NCI-H128 (cell line): ENCODE measurements around the gene PMP22.

Experiments
- DNase-seq: peaks from one replicate; lab custom pipeline; 2025; ENCODE audit not compliant: unreplicated experiment; lab: John Stamatoyannopoulos, UW

PMP22 gene

GRCh38 chr17:15278380-15278779 lies 13.3 kb upstream of the PMP22 start:
- no peak for DNase-seq

GRCh38 chr17:15274017-15274416 lies 8.9 kb upstream of the PMP22 start:
- no peak for DNase-seq

DNA sequence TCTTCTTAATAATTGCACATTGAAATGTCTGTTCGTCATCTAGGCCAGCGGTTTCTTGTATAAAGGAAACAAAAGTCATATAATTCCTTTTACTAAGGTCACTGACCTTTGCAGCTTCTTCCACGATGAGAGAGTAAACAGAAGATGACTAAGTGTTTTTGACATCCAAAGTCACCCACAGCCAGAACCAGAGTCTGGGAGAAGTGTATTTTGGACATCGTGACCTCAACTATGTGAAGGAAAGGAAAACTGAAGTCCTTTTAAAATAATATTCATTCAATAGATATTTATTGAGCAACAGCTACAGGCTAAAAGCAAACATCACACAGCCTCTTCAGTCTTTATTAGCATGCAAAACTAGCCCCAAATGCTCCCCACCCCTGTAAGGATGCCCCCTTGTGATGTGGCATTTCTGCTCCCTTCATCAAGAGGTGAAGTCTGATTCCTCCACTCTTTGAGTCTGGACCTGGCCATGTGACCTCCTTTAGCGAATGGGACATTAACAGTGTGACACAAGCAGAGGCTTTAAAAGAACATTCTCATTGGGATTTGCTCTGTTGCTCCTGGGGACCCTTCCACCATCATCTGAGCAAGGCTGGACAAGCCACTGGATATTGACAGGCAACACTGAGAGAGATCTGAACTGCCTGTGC lies 8.1 kb upstream of the PMP22 start:
- DNase-seq: no peak

- DNase-seq: no peak
Observed at GRCh38 chr17:15271741-15272140, 6.6 kb upstream of the PMP22 start.

DNA sequence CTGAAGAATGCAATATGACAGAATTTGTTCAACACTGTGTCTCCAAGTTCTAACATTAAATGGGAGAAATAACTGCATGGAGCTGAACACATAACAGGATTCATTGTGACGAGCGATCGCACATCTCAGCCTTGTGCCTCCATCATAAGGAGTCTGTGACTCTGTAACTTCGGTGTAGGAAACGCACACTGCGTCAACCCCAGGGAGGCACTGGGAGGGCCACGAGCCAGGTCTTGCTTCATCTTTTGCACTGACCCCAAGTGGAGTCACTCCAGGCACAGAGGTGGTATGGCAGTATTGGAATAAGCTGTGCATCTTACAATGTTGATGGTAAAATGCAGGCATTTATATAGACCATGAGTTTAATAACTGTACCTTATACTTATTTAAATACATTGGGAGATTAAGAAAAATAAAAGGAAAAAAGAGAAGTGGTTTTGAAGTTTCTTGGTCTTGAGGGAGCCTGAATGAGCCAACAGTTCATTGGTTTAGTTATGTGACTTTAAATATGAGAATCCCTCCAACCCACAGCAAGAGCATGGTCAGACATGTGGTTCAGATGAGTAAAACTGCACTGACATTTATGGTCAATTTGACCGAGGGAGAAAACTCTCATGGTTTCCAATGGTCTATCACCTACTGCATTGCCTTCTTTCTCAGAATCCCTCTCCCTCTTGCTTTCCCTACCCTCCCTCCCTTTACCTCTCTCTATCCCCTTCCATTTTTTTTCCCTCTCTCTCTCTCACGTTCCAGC lies 5.7 kb upstream of the PMP22 start:
- no peak for DNase-seq

DNA sequence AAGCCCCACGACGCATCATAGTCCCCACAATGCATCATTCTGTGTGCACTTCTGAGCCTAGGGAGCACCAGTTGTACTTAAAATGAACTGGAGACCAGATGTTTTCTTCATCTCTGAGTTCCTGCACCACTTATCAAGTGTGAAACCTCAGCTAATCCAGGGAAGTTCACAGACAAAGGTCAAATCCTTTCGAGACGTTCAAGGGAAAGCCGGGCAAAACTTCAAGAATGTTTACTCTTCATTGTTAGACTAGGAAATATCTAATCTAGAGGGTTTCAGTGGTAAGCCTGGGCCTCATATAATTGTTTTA lies 4.6 kb upstream of the PMP22 start:
- no peak for DNase-seq

GRCh38 chr17:15269087-15269779 lies 4.1 kb upstream of the PMP22 start:
- DNase-seq: no peak

GRCh38 chr17:15268461-15268860 lies 3.3 kb upstream of the PMP22 start:
- no peak for DNase-seq

- DNase-seq: no peak
Observed at GRCh38 chr17:15267996-15268395, 2.9 kb upstream of the PMP22 start.

DNA sequence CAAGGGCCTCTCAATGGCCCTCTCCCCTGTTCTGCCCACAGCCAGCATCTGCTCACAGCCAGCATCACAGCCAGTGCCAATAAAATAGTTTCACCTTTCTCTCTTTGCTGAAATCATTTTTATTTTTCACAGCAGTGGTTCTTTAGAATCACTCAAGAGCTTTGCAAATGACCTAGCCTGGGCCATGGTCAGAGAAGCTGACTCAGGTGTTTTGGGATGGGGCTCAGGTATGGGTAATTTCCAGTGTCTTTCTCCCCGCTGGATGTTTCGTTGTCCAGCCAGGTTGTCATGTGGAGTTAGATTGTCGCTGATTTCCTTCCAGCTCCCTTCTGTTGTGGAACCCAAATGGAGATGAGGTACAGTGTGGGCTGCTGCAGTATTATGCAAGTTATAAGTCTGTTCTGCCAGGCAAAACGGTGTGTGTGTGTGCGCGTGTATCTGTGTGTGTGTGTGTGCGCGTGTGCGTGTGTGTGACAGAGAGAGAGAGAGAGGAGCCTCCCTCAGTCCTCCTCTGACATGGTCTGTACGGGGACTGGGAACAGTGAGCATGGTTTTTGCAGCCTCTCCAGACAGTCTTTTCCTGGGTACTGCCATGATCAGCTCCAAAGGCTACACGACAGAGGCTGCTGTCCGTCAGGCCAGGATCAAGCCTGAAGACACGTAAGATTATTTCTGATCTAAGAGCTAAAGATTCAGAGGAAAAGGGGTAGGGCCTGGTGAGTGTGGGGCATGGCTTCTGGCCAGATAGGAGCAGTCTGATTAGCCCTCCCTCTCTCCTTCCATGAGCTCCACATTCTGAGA lies 1.4 kb upstream of the PMP22 start:
- no peak for DNase-seq

GRCh38 chr17:15264542-15264941 lies 584 bp downstream of the PMP22 start:
- no peak for DNase-seq

DNA sequence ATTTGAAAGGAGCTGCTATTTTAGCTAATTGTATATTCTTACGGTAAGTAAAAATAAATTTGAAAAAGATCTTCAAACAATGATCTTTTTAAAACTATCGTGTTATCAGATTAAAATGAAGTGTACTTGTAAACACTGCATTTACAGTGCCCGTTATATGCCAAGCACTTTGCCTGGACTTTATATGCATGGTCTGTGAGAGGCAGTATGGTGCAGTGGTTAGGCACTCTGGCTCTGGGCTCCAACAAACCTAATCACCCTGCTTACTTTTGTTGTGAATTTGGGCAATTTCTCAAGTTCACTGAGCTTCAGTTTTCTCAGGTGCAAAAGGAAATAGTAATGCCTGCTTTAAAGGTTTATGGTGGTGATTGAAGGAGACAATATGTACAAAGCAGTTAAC lies 1.4 kb downstream of the PMP22 start:
- DNase-seq: no peak

DNA sequence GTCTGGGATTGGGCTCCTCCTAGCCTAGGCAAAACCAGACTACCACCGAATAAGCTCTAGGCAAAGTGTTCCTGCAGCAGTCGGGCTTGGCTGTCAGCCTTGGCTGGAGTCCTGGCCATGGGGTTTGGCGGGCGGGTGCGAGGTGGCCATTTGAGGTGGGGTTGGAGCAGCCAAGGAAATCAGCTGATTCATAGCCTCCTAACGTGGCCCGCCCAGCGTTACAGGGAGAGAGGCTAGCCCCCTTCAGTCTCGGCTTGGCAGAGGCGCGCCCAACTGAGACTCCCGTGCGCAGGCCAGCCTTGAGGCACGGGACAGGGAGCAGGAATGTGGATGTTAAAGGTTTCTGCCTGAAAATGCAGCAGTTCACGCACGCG lies 1.9 kb downstream of the PMP22 start:
- no peak for DNase-seq

GRCh38 chr17:15262291-15263205 lies 2.6 kb downstream of the PMP22 start:
- no peak for DNase-seq

- DNase-seq: no peak
Observed at GRCh38 chr17:15261802-15262290, 3.3 kb downstream of the PMP22 start.

GRCh38 chr17:15261258-15261801 lies 3.8 kb downstream of the PMP22 start:
- DNase-seq: no peak

DNA sequence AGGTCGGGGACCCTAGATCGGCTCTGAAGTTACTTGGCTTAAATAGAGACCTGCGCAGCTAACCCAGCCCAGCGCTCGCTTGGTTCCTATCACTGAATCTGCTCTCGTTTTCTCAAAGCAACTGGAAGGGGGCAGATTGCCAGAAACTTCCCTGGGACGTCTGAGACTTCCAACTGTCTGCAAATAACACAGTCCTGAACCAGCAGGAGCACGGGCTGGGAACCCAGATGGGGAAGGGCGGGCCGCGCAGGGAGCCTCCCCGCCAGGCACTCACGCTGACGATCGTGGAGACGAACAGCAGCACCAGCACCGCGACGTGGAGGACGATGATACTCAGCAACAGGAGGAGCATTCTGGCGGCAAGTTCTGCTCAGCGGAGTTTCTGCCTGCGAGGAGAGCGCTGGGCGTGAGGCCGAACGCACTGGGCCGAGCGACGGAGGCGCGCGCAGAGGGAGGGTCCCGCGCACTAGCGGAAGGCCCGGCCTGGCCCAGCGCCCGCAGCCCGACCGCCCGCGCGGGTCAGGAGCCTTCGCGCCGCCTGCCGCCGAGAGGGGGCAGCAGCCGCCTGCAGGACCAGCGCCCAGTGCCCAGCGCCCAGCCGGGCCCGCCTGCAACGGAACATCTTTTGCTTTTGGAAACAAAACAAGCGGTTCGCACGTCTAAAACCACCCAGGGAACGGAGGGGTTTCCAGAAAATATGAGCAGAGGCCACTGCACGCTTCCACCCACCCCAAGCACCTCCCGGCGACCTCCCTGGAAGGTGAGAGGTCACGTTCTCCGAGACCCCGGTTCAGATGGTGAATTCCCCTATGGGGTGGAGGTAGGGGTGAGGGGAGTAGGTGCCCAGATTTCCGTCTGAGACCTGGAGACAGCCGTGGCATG lies 4.5 kb downstream of the PMP22 start:
- DNase-seq: no peak

DNA sequence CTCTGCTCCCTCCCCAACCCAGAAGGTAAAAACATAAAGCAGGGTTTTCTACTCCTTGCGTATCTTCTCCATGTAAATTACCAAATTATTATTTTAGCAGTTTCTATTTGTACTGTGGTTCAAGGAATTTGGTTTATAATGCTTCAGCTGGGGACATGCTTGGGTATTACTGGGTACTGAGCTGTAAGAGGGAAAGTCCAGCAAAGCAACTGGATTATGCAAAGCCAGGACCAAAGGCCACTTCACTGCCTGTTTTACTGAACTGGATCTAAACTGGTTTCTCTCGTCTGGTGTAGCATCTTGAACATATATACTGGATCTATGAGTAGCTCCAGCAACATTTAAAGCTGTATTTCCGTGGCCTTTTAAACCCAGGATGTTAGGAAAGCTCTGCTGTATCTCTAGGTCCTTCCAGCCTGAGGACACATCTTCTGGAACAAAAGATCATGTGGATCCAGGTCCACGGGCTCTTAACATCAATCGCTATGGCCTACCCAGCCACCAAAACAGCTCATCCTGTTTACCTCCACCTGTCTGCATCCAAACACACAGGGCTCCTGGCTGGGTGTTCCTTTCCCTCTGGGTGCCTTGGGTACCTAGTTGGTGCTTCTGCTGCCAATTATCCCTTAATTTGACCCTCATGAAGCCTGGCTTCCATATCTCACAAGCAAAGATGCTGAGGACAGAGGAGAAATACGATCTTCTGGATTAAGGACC lies 7.2 kb downstream of the PMP22 start:
- no peak for DNase-seq
